Activated T-helper 2 cell treated with anti-CD3 and anti-CD28 coated beads, Interferon-gamma antibody, Interleukin-2, Interleukin-4, amounts not matched to agents 10 μg/mL and 5 μg/mL and 100 μg/mL, durations not matched to agents 14 hours and 24 hours and 36 hours (primary cell): ENCODE data around the gene PNPO. TPM values are rescaled to one million over a fixed set of nuclear protein-coding genes. Genes with fewer than 3 reads are reported as not detected.
A peak's percentile ranks its signal among the peaks of the same experiment; 100 is the strongest.

Experiments
- DNase-seq: peaks from one replicate; pipeline ENCODE4 v3.0.0; 2021; ENCODE audit warnings: low spot score
- H3K27ac Mint-ChIP-seq: one replicate; pipeline ENCODE4 v1.8.0; 2021; ENCODE audit warnings: mixed read lengths
- H3K27me3 Mint-ChIP-seq: one replicate; pipeline ENCODE4 v1.8.0; 2021; ENCODE audit warnings: low read depth, mixed read lengths
- H3K36me3 Mint-ChIP-seq: one replicate; pipeline ENCODE4 v1.8.0; 2021; ENCODE audit warnings: low read depth, mixed read lengths
- H3K4me1 Mint-ChIP-seq: one replicate; pipeline ENCODE4 v1.8.0; 2021; ENCODE audit warnings: low read depth, mixed read lengths
- H3K4me3 Mint-ChIP-seq: one replicate; pipeline ENCODE4 v1.8.0; 2021; ENCODE audit warnings: low read depth, mild to moderate bottlenecking, moderate library complexity, mixed read lengths
- H3K9me3 Mint-ChIP-seq: one replicate; pipeline ENCODE4 v1.8.0; 2021; ENCODE audit warnings: mixed read lengths
- intact Hi-C: fragments of 100-400 bp; cut with micrococcal nuclease; formaldehyde crosslinking; loops from one replicate; pipeline ENCODE4 v1.15.1; 2023
- total RNA-seq: library from RNA; stranded (reverse); gene quantifications from 2 replicates; pipeline ENCODE4 v1.2.3, GENCODE V29; 2022

The PNPO gene
- total RNA-seq: 41.0 and 45.9 TPM in 2 replicates

- DNase-seq: peak; percentile 95
- Mint-ChIP-seq H3K36me3 (peaks cover 18% of the 10 kb centered on the region), H3K9me3 (peaks cover 4% of the 10 kb centered on the region), H3K27ac (peak within 1 kb of the TSS; percentile 90), H3K4me1 (peaks cover 37% of the 10 kb centered on the region), H3K4me3 (peak within 1 kb of the TSS; percentile 82), H3K27me3 (no peaks in the 10 kb centered on the region)
- intact Hi-C loops: loop anchor here (2.0 kb wide), 1 partner anchor 47 kb away; no protein-coding TSS in a partner anchor
Measured at GRCh38 chr17:47941246-47942095, at the start of gene PNPO. TSS of gene PNPO (plus strand) at chr17:47941571. CDS start at chr17:47941676, 105 bp downstream.

DNA sequence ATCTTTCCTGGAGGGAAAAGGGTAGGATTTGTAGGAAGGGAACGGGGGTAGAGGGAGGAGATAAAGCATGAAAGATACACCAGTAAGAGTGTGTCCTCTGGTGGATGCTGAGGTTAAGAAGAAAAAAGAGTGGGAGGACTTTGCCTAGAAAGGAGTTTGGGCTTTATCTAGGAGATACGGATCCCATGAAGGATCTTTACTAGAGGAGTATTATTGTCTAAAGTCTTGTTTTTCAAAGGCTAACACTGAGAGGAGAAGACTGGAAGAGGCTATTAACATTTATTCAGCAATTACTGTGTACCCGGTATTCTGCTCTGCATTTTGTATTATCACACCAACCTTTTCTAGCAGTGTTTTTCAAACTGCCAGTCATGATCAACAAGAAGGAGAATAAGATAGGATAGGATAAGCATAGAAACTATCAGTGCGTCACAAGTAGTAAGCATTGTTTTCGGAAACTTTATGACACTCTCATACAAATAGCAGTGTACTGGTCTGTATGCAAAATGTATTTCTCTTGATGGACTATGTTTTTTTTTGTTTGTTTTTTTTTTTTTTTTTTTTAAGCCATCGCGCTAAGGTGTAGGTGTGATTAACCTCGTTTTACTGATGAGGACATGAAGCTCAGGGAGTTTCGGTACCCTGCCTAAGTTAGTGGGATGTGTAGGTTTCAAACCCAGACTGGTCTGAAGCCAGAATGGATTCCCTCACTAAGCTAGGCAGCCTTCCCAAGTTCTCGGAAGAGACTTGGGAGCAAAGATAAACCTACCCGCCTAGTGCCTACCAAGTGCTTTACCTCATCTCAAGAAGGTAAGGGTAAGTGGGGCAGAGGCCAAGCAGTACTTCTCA is 46.6 kb upstream of the PNPO start:
- H3K4me3 Mint-ChIP-seq: peak overlapping the region; percentile 91
- intact Hi-C loops: loop anchor here (1.0 to 2.0 kb wide), 4 partner anchors 46 to 161 kb away; partner anchors contain the start of genes PNPO, SCRN2 and TBX21
- peak overlapping the region; percentile 90 for H3K27ac Mint-ChIP-seq
- H3K27me3 Mint-ChIP-seq: no peaks in the 10 kb centered on the region
- no peaks in the 10 kb centered on the region for H3K9me3 Mint-ChIP-seq
- no peak for DNase-seq
- H3K4me1 Mint-ChIP-seq: peaks cover 28% of the 10 kb centered on the region
- peaks cover 13% of the 10 kb centered on the region for H3K36me3 Mint-ChIP-seq

GRCh38 chr17:47895347-47895855 is 46.0 kb upstream of the PNPO start:
- peak overlapping the region; percentile 90 for H3K27ac Mint-ChIP-seq
- H3K4me3 Mint-ChIP-seq: peak overlapping the region; percentile 91
- no peaks in the 10 kb centered on the region for H3K9me3 Mint-ChIP-seq
- H3K27me3 Mint-ChIP-seq: no peaks in the 10 kb centered on the region
- peaks cover 28% of the 10 kb centered on the region for H3K4me1 Mint-ChIP-seq
- intact Hi-C loops: loop anchor here (1.0 to 2.0 kb wide), 4 partner anchors 45 to 162 kb away; partner anchors contain the start of genes PNPO, SCRN2 and TBX21
- H3K36me3 Mint-ChIP-seq: peaks cover 13% of the 10 kb centered on the region
- DNase-seq: no peak

- H3K27ac Mint-ChIP-seq: peak within 1 kb of the TSS; percentile 93
- intact Hi-C loops: loop anchor here (1.0 to 2.0 kb wide), 5 partner anchors 45 to 163 kb away; partner anchors contain the start of genes PNPO, SCRN2 and TBX21
- H3K9me3 Mint-ChIP-seq: no peaks in the 10 kb centered on the region
- H3K36me3 Mint-ChIP-seq: peaks cover 13% of the 10 kb centered on the region
- H3K27me3 Mint-ChIP-seq: no peaks in the 10 kb centered on the region
- peaks cover 28% of the 10 kb centered on the region for H3K4me1 Mint-ChIP-seq
- peak within 1 kb of the TSS; percentile 93 for H3K4me3 Mint-ChIP-seq
- DNase-seq: peak; percentile 100
Measured at GRCh38 chr17:47895856-47896671, 45.3 kb upstream of the PNPO start, which contains the start of gene SP2. TSS of gene SP2 (plus strand) at chr17:47896236. CDS start at chr17:47896287, 51 bp downstream.

DNA sequence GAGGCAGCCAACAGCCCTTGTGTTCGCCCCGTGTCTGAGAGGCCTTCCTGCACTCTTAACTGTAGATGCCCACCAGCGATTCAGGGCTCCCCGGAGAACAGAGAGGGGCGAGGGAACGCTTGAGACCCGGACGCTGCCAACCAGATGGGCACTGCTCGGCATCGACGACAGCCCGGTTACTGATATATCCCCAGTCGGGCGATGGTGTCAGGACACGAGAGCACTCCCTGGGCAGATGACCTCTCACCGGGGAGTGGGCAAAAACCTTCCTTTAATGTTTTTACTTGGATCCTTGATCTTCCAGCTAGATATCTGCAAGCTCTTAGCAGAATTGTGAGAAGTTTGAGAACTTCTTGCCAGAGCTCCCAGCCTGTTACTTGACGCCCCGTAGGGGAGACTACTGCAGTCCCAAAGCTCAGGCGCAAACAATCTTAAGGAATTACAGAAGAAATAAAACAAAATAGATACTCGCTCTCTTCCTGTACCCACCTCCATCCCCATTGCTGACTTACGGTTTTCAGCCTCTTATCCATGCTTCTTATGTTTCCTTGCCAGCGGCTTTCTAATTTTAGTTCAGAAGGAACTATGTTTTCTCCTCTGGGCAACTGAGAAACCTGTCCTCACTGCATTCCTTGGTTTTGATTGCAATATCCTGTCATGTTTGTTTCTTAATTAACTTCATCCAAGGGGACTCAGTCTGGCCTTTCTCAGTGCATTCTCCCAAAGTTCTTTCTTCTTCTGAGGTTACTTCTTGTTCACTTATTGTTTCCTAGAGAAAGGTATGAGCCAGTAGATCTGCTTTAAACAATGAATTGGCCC is 44.5 kb upstream of the PNPO start:
- peaks cover 13% of the 10 kb centered on the region for H3K36me3 Mint-ChIP-seq
- H3K27me3 Mint-ChIP-seq: no peaks in the 10 kb centered on the region

DNA sequence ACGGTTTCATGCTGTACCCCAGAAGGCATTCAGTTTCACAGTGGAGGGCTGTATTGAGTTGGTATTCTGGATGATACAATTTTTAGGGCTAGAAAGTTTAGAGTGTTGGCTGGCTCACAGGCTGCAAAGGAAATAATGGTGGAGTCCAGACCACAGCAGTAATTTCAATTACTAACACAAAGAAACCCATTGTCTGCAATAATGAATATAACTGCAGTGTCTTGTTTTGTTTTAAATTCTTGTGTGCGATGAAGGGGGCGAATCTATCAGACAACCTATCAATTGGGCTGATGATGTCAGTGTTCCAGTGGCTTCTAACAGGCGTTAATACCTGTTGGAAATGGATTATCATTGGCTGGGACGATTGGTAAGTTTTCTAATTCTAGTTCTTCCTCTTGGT is 43.8 kb upstream of the PNPO start:
- peak overlapping the region; percentile 93 for H3K27ac Mint-ChIP-seq
- H3K4me3 Mint-ChIP-seq: peak overlapping the region; percentile 93
- peaks cover 22% of the 10 kb centered on the region for H3K4me1 Mint-ChIP-seq
- H3K27me3 Mint-ChIP-seq: no peaks in the 10 kb centered on the region
- no peaks in the 10 kb centered on the region for H3K9me3 Mint-ChIP-seq
- no peak for DNase-seq
- intact Hi-C loops: no loop called here
- peaks cover 18% of the 10 kb centered on the region for H3K36me3 Mint-ChIP-seq

More for the DNA sequence above, 44.5 kb upstream of the PNPO start:
- peaks cover 22% of the 10 kb centered on the region for H3K4me1 Mint-ChIP-seq
- H3K9me3 Mint-ChIP-seq: no peaks in the 10 kb centered on the region
- intact Hi-C loops: loop anchor here (1.0 kb wide), 1 partner anchor 50 kb away; no protein-coding TSS in a partner anchor
- DNase-seq: no peak
- H3K4me3 Mint-ChIP-seq: peak overlapping the region; percentile 93
- H3K27ac Mint-ChIP-seq: peak overlapping the region; percentile 93

GRCh38 chr17:47898241-47898640 is 43.1 kb upstream of the PNPO start:
- intact Hi-C loops: no loop called here
- Mint-ChIP-seq H3K4me1 (peaks cover 22% of the 10 kb centered on the region), H3K9me3 (no peaks in the 10 kb centered on the region), H3K27me3 (no peaks in the 10 kb centered on the region), H3K4me3 (no peak overlapping the region), H3K27ac (no peak overlapping the region), H3K36me3 (peaks cover 18% of the 10 kb centered on the region)
- no peak for DNase-seq

DNA sequence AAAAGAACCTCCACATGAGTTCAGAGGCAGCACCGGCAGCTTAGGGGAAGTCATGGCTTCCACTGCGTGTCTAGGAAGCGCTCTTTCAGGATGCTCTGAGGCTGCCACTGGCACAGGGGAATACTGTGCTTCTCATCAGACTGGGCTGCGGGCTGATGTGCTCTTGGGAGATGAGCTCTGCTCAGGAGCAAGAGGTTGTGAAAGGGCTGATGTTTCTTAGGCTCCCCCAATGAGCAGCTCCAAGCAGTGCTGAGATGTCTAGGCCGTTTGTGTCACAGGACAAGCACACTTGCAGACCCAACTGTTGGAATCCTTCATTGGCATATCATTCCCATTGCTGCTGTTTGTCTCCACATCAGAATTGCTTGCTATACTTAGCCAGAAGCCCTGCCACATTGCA is 41.7 kb upstream of the PNPO start:
- intact Hi-C loops: no loop called here
- no peak overlapping the region for H3K4me3 Mint-ChIP-seq
- no peak overlapping the region for H3K27ac Mint-ChIP-seq
- no peaks in the 10 kb centered on the region for H3K9me3 Mint-ChIP-seq
- H3K4me1 Mint-ChIP-seq: peaks cover 17% of the 10 kb centered on the region
- H3K27me3 Mint-ChIP-seq: no peaks in the 10 kb centered on the region
- peaks cover 22% of the 10 kb centered on the region for H3K36me3 Mint-ChIP-seq
- DNase-seq: no peak

- no peak for DNase-seq
- H3K36me3 Mint-ChIP-seq: peaks cover 22% of the 10 kb centered on the region
- H3K27ac Mint-ChIP-seq: no peak overlapping the region
- intact Hi-C loops: no loop called here
- H3K27me3 Mint-ChIP-seq: no peaks in the 10 kb centered on the region
- no peaks in the 10 kb centered on the region for H3K9me3 Mint-ChIP-seq
- no peak overlapping the region for H3K4me3 Mint-ChIP-seq
- H3K4me1 Mint-ChIP-seq: peaks cover 14% of the 10 kb centered on the region
Measured at GRCh38 chr17:47901423-47901822, 39.9 kb upstream of the PNPO start.

DNA sequence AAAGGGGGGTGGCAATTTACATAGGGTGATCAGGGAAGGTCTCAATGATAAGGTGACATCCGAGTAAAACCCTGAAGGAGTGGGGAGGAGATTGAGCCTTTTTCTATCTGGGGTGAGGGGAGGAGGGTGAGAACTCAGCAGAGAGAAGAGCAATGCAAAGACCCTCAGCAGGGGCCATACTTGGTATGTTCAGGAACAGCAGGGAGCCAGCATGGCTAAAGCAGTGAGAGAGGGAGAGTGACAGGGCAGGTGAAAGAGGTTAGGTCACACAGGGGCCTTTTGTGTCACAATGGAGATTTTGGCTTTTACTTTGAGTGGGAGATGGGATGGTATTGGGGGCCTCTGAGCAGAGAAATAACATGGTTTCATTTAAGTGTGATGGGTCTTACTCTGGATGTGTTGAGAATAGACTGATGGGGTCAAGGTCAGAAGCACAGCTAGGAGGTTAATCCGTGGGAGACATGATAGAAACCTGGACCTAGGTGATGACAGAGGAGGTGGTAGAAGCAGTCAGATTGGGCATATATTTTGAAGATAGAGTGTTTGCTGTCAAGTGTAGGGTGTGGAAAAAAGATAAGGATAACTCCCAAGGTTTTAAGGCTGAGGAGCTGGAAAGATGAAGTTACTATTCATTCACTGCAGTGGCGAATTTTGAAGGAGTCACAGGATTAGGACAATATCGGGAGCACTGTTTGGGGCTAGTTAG is 39.2 kb upstream of the PNPO start:
- H3K27ac Mint-ChIP-seq: no peak overlapping the region
- H3K9me3 Mint-ChIP-seq: no peaks in the 10 kb centered on the region
- H3K36me3 Mint-ChIP-seq: peaks cover 17% of the 10 kb centered on the region

More for the DNA sequence above, 39.2 kb upstream of the PNPO start:
- no peaks in the 10 kb centered on the region for H3K27me3 Mint-ChIP-seq
- H3K4me3 Mint-ChIP-seq: no peak overlapping the region
- intact Hi-C loops: no loop called here
- peaks cover 10% of the 10 kb centered on the region for H3K4me1 Mint-ChIP-seq
- DNase-seq: no peak
